SW 1271 (cell line): Measurements from ENCODE around the gene RBMS1.
"Not testable (repeated sequence)": the region's sequence is repeated elsewhere in the genome, so short reads cannot be mapped to it uniquely, and the experiment has no call there.

ENCODE experiments used
- DNase-seq, 2 experiments: peaks; one replicate each; lab custom pipeline; 2025; lab: John Stamatoyannopoulos, UW

Gene RBMS1

GRCh38 chr2:160501370-160501769, 7.8 kb upstream of the RBMS1 start:
- DNase-seq, result no peak

- DNase-seq, result no peak
These were observed 6.3 kb upstream of the RBMS1 start for GRCh38 chr2:160499865-160500264.

- no peak for DNase-seq
These were observed 4.5 kb upstream of the RBMS1 start for GRCh38 chr2:160498137-160498536.

GRCh38 chr2:160494201-160494644, 616 bp upstream of the RBMS1 start:
- DNase-seq, result no peak

DNA sequence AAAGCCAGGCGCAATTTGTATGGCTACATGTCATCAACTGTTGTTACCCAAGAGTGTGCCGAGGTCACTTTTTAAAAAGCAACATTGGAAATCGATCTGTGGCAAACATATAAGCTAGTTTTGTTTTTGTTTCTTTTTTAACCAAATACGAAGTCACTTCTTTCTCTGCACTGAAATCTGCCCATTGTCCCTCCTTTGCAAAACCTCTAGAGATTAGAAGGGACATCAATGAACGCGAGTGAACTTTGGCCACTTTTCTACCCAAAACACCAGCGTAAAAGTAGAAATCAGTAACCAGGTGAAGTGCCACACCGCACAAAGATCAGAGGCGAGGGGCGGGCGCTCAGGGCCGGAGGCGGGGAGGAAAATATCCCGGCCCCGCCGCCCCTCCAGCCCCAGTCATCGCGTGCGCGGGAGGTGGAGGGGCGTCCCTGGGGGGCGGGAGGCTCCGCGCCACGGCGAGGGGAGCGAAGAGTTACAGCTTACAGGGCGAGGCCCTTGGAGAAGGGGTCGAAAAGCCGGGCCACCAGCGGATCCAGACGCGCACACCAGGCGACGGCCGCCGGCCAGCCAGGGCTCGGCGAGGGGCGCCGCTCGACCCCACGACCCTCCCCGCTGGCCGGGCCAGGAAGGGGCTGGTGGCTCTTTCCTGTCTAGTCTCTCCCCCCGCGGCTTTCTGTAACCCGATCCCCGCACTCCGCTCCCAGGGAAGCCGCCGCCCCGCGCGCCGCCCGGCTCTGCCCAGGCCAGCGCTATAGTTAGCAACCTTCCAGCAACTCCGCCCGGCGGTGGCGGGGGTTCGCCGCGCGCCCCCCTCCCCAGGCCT, 993 bp downstream of the RBMS1 start:
- DNase-seq, result peak; percentile 60 to 68

DNA sequence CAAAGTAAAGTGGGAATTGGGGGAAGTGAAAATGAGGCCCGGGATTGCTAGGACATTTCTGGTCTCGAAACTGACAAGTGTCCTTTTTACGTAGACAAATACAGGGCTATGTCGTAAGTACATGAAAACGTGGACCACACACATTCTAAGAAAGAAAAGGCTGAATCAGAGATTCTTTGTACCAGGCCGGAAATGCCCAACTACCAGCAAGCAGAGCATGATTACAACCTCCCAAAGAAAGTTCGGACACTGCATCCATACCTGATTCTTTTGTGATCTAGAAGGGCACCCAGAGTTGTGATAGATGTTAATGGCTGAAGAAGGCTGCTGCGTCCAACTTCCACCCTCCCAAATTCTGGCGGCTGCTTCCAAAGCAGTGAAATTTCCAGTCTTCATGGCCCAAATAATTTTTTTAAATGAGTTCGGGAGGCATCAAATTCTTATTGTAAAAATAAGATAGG, 1.7 kb downstream of the RBMS1 start:
- peak in 1 of 2 experiments; percentile 28 for DNase-seq

DNA sequence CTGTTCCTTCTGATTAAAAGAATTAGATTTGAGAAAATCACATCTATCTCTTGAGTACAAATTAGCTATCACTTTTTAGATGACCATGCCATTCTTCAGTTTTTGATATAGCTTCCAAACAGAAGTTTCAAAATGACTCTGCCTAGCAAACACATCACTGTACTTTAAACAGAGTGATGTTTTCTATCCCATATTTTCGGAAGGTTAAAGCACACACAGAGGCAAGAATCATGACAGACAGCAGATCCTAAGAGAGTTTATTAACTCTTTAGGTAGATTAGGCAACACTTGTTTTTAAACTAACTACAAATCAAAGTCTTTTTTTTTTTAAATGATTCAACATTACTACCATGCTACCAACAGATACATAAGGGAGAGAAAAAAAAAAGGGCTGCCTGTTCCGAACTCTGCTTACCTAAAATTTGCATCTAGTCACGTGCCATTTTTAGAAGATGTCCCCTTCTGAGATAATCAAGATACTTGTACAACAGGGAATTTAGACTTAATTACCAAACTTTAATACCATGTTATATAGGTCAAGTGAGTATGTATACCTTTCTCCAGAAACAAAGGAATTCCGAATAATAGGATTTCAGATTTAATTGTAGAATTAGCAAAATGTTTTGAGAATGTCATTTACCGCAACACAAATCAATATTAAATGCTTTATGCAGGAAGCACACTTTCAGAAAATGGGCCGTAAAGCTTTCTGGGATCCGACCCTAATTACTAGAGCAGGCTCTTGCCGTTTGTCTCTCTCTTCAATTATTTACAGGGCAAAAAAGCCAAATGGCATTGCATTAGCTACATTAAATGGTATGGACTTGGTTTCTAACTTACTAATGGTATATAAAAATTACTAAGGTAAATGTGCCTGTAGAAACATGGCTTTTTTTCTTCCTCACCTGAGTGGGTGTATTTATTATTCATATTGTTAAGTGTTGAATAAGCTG, 2.6 kb downstream of the RBMS1 start:
- DNase-seq, result no peak

DNA sequence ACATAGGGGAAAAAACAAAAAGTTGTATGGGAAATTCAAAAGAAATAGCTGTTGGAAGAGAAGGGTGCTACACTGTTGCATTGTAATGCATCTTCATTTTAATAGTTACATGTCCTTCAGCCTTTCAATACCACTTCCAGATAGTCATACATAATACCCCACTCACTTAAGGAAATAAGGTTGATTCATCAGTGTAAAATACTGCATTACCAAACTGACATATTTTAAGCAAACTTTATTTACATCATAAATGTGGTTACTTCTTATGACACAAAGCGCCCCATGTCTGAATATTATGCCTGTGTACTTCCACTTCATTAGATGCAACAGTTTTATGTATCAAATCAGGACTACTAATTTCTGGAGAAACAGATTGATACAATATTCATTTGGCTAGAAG, 4.5 kb downstream of the RBMS1 start:
- no peak for DNase-seq

GRCh38 chr2:160488289-160488688, 5.3 kb downstream of the RBMS1 start:
- not testable (repeated sequence) for DNase-seq

GRCh38 chr2:160486341-160486740, 7.3 kb downstream of the RBMS1 start:
- no peak for DNase-seq

DNA sequence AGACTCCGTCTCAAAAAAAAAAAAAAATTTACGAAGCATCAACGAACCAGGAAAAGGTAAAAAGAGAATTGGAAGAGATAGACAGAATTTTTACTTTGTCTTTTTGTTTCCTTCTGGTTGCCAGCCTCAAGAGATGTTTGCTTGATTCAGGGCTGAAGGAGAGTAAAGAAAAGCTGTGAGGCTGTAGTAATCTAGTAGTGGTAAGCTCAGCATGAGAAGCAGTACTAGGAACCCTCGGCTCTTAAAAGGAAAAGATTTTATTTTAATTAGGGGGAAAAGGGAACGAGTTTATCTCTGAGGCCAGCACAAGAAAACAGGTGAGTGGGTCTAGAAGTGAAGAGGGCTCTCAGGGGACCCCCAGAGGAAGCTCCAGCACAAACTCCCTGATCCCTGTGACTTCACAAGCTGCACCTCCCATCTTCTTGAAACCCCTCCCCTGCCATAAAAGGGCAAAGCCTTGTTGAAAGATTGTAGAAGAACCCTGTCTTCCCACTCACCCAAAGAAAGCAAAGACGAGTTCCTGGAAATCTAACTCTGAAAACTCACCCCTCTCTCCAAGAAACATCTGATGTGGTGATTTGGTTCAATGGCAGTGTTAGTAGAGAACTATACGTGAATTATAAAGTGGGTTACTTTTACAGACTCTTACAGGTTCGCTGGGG, 8.6 kb downstream of the RBMS1 start:
- no peak for DNase-seq

- no peak for DNase-seq
These were observed 10.9 kb downstream of the RBMS1 start for GRCh38 chr2:160482673-160483072.

GRCh38 chr2:160479269-160479668, 14.3 kb downstream of the RBMS1 start:
- no peak for DNase-seq

DNA sequence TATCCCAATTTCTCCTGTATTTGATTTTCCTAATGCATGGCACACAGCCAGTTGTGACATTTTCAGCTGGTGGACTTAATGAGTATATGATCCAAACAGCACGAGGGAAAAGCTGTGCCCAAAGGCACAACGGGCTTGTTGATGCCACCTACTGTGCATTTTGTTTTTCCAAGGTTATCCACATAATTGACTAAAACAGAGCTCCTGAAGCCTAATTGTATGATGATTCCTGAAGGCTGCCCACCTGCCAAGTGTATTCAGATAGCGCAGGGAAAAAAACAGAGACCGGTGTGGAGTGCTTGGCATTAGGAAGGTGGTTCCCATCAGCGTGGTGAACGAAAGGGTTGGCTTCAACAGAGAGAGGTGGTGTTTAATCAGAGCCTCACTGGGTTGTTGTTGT, 14.9 kb downstream of the RBMS1 start:
- no peak for DNase-seq

GRCh38 chr2:160477032-160477431, 16.6 kb downstream of the RBMS1 start:
- DNase-seq, result no peak

DNA sequence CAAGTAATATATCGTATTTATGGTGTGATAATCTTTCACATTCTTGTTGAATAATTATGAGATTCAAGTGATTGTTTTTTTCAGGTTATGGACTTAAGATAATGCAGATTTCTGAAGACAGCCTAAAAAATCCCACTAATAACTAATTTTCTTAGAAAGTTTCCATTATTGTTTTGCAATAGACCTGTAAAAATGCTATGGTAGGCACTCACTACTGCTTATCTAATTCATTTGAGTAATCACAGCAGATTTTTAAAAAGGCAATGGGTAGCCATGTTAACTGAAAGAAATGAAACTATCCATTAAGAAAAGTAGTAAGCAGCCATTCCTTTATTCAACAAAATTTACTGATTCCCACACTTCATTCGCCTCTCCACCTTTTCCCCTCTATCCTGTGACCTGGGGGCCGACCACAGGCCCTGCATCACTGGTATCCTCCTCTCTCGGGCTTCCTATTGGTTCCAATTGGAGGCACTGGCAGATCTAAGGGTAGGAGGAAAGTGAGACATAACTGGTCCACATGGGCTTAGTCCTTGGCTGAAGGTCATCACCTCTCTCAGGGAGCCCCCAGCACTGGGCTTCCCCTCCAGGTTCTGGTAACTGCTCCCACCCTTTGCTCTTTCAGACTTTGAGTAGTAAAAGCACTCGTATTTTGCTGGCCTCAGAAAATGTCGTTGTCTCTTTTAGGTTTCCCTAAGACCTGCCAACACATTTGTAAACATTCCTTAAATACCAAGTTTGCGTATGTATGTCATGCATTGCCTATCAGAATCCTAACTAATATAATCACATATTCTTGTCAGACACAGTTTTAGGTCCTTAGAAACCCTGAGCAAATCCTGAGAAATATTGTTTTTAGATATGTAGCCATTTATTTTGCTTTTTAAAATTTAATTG, 18.5 kb downstream of the RBMS1 start:
- DNase-seq, result no peak

- DNase-seq, result no peak
These were observed 19.3 kb downstream of the RBMS1 start for GRCh38 chr2:160474319-160474645.

DNA sequence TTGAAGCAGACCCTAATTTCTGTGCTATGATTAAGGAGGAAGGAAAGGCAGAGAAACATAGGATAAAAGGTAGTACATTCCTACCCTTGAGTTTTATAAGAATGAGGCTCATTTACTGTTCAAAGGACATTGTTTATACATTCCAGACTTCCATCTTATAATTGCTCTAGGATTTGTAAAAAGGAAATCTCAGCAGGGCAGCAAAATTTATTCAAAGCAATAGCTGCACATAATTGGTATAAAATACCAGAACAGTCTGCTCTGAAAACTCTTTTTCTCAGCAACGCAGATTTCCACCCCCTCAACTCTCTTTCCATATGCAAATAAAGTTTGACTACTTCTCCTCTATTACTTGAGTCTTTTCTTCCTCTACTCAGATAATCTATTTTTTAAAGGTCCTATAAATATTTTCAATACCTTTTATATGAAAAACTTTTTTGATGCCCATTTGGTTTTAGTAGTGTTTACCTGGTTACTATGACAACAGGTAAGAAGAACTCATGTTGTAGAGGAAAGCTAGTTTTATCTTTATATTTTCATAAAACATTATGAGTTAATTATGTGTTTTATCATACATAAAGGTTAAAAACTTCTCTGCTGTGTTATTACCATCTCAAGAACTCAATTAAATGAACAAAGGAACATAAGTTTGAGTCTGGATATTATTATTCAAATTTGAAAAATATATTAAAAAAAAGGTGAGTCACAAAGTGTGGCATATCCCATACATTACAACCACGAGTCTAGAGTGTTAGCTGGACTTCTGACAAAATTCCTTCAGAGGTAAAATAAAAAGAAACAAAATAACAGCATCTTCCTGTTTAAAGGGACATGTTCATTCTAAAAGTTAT, 19.9 kb downstream of the RBMS1 start:
- DNase-seq, result no peak

- DNase-seq, result no peak
These were observed 20.8 kb downstream of the RBMS1 start for GRCh38 chr2:160472839-160473251.

DNA sequence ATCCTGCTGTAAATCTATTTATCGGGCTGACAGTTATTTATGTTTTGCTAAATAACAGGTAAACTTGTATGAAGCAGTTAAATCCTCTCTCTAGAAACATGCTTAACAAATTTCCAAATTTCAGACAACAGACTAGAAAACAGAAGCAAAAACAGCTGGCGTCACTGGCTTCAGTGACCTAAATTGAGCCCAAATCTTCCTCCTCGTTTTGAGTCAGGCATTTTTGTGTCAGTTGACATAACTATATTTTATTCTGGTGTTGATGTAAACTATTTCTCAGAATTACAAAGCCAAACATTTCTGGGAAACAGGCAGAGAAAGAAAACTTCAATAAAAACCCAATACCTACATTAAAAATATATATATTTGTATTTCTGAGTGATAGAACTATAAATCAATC, 21.7 kb downstream of the RBMS1 start:
- DNase-seq, result no peak
